ENCODE measurements around the gene B3GALT5.
"Not testable (repeated sequence)": the region's sequence is repeated elsewhere in the genome, so short reads cannot be mapped to it uniquely, and the experiment has no call there.

The B3GALT5 gene

DNA sequence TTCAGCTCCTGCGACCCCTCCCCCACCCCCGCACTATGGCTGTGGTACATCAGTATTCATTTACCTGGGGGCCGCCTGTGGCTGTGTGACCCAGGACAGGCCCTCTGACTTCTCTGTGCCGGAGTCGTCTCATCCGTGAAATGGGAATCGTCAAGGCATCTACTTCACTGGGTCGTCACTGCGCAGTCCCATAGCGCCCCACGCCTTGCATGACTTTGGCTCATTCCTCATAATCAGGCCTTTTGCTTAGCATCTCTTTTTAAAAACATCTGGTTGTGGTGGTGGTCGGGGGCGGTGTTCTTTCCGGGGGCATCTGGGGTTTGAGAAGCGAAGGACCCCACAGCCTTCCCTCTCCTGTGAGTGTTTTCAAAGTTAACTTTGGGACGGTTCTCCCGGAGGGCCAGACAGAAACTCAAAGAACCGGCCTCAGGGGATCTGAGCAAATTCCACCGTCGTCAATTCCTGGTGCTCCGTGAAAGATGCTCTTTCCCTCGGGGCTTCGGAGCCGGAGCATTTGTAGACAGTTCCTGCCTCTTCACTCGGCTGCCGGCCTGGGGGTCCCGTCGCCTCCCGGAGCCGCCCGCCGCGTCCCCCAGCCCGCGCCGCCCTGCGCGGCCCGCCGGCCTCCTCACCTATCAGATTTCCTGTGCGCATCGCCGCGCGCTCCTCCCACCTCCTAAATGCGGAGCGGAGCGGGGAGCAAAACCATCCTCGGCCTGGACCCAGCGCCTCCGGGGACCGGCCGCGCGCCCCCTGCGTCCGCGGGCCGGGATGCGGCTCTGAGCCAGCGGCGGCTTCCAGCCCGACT, at the start of gene B3GALT5:
TSS of gene B3GALT5 (plus strand) at position 708 of the 808 bp plus-strand sequence. CDS start 47,620 bp downstream, outside the sequence.
- DNase-seq, result peak; percentile 18

DNA sequence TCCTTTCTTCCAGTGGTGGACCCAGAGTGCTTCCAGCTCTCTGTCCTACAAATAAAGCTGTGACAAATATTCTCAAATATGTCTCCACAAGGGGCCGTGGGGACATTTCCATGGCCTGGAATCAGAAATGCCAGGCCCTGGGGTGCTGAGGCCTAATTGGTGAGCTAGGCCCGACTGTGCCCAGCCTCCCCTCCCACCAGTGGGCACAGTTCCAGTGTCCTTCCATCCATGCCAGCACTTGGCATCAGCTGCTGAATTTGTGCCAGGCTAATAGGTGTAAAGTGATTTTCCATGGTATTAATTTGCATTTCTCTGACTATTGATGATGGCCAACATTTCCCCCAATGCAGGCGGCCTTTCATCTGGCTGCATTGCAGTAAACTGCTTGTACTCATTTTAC, 48.5 kb upstream of the B3GALT5 start:
- DNase-seq, result no peak

DNA sequence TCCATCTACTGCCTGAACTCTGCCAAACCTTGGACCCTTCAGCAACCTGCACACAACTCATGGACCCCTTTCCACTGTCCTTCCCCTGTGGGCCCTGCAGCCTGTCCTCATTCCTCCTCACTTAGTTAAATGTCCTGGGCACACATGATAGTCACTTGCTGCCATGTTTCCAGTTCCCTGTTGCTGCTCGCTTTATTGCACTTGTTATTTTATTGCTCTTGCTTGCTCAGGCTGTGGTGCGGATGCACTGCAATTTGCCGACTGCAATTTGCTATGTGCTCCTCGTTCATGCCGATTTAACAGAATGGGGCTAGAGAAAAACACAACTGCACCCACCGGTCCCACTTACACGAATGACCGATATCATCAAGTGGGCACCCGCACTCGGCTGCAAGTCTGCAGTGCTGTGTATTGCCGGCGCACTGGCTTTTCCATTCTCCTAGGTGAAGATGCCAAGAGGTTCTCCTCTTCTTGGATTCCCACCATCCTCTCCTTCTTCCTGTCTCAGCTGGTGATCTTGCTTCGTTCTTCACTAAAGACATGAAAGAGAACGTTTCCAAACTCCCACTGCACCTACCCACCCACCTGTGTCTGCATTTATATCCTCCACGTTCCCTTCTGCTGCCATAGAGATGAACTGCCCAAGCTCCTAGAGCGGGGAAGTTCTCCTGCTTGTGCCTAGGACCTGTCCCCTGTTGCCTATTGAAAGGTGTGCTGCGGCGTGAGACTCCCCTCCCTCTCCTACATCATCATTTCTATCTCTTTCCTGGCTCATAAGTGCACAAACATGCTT, 45.4 kb upstream of the B3GALT5 start:
- DNase-seq, result no peak

GRCh38 chr21:39568361-39568760, 44.4 kb upstream of the B3GALT5 start:
- no peak for DNase-seq

- DNase-seq, result no peak
Measured at GRCh38 chr21:39575775-39576174, 37.0 kb upstream of the B3GALT5 start.

DNA sequence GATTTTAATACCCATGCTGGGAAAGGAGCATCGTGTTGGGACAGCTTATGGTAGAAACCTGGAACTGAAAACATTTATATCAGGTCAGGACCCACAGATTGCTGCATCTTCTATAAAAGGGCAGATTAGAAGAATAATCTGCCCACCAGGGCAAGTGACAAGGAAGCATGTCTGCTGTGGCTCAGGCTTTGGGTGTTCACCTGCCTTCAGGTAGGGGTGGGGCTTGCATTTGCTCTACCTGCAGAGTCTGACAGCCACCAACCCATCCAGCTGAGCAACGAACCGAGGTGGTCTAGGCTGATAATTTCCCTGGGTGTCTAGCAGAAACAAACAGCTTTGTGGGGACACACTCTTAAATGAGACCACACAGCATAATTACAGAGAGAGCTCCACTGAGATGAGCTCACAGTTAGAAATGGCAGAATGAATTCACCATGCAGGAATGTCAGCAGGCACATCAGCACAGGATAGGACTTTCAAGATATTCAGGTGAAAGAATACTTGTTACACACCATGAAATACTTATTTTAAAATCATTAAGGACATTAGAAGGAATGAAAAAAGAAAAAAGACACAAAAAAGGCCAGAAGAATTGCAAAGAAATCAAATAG, 36.1 kb upstream of the B3GALT5 start:
- DNase-seq, result no peak

DNA sequence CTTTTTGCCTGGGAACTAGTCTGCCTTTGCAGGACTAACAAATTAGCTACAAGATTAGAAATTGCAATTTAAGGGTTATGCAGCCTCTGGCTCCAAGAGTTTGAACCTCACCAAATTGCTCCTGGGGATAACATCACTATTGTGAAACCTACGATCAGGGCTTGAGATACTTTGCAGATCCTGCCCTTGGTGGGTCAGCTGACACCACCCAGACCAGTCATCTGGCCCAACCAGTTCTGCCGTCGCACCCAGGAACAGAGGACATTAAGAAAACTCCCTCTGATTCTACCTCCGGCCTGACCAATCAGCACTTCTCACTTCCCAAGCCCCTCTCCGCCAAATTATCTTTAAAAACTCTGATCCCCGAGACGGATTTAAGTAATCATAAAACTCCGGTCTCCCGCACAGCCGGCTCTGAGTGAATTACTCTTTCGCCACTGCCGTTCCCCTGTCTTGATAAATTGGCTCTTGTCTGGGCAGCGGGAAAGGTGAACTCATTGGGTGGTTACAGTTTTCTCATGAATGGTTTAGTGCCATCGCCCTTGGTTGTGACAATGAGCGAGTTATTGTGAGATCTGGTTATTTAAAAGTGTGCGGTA, 32.9 kb upstream of the B3GALT5 start:
- no peak for DNase-seq

- no peak for DNase-seq
Measured at GRCh38 chr21:39580744-39581143, 32.0 kb upstream of the B3GALT5 start.

- DNase-seq, result no peak
Measured at GRCh38 chr21:39581414-39581813, 31.3 kb upstream of the B3GALT5 start.

DNA sequence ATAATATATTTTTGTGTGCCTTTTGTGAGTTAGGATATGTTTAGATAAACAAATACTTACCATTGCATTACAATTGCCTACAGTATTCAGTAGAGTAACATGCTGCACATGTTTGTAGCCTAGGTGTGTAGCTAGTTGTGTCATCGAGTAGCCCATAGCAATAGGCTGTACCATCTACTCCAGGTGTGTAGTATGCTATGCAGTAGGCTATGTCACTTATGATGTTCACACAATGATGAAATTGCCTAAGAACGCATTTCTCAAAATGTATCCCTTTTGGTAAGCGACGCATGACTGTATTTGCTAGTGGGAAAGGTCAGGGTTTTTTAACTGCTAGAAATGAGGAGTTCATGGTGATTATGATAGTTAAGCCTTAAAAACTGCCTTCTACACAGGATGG, 30.0 kb upstream of the B3GALT5 start:
- DNase-seq, result no peak

DNA sequence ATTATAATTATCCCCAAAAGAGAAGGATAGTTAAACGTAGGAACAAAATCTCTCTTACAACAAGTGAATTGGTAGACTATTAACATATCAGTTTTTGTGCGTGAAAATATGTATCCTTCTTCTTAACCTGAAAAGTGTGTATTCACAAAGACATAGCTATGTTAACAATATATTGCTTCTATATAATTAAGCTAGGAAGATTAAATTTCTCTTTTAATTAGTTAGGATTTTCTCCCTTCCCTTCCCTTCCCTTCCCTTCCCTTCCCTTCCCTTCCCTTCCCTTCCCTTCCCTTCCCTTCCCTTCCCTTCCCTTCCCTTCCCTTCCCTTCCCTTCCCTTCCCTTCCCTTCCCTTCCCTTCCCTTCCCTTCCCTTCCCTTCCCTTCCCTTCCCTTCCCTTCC, 29.2 kb upstream of the B3GALT5 start:
- not testable (repeated sequence) for DNase-seq

- DNase-seq, result no peak
Measured at GRCh38 chr21:39587376-39587775, 25.4 kb upstream of the B3GALT5 start.

GRCh38 chr21:39588884-39589283, 23.9 kb upstream of the B3GALT5 start:
- DNase-seq, result no peak

GRCh38 chr21:39593522-39593921, 19.2 kb upstream of the B3GALT5 start:
- no peak for DNase-seq

GRCh38 chr21:39595465-39595864, 17.3 kb upstream of the B3GALT5 start:
- DNase-seq, result no peak

- no peak for DNase-seq
Measured at GRCh38 chr21:39597595-39597994, 15.1 kb upstream of the B3GALT5 start.

- DNase-seq, result no peak
Measured at GRCh38 chr21:39599191-39599970, 13.4 kb upstream of the B3GALT5 start.

- DNase-seq, result peak; percentile 26
Measured at GRCh38 chr21:39601187-39601928, 11.4 kb upstream of the B3GALT5 start.

DNA sequence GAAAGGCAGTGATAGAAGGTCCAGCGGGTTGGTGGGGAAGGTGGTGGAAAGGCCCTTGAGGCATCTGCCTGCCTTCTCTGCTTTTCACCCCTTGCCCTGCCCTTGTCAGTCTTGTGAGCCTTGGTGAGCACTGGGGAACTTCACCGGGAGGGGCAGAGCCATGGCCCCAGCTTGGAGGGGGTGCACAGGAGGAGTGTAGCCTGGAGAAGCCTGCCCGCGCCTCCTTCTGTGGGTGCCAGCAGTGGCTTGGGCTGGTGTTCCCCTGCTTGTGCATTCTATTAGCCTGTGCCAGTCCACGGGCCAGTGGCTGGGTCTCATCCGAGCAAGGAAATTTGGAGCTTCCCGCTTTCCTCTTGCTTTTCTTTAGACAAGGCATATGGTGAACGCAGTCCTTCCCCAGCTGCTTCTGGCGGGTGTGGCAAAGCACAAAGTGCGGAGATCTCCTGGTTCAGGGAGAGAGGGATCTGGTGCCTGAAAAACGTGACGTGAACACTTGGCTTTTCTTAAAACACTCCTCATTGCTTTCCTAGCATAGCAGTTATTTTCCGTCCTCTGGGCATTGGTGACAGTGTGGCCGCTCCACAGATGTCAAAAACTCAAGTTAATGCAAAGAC, 10.6 kb upstream of the B3GALT5 start:
- no peak for DNase-seq

DNA sequence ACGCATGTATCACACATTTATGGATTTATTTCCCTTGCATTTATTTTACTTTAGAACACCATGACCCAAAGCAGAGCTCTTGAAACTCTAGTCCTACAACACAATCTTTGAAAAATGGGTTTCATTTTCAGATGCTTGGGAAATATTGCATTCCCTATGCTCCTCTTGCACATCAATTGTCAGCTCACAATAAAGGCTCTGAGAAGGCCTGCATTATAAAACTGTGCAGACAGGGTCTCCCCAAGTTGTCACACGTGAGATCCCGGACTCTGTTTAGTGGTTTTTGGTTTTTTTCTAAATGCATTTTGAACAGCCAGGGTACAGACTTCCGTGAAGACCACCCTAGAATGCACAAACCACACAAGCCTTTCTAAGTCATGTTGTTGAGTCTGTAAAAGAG, 9.9 kb upstream of the B3GALT5 start:
- DNase-seq, result no peak

GRCh38 chr21:39604951-39605350, 7.8 kb upstream of the B3GALT5 start:
- no peak for DNase-seq
